Measurements from ENCODE around the gene DCLRE1C.
"Not testable (repeated sequence)": the region's sequence is repeated elsewhere in the genome, so short reads cannot be mapped to it uniquely, and the experiment has no call there.

The DCLRE1C gene

DNA sequence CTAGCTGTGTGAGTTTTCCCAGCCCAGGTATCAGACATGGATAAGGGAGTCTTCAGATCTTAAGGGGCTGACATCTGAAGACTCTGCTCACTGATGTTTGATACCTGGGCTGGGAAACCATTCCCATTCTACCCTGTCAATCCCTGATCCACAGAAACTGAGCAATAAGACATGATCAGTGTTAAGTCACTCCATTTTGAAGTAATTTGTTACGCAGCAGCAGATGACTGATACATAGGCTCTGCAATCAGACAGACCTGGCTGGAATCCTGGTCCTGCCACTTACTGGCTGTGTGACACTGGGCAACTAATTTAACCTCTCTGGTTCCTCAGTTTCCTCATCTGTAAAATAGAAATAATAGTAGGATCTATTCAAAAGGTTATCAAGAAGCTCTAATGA, 6.6 kb downstream of the DCLRE1C start:
- no peak for DNase-seq (ENCODE audit: low read depth in 2 of 3, low spot score in 2 of 3)

GRCh38 chr10:14945108-14945507, 8.8 kb downstream of the DCLRE1C start:
- DNase-seq (ENCODE audit: low read depth in 2 of 3, low spot score in 2 of 3), result no peak

- not testable (repeated sequence) for DNase-seq (ENCODE audit: low read depth in 2 of 3, low spot score in 2 of 3)
Measured at GRCh38 chr10:14942950-14943338, 11.0 kb downstream of the DCLRE1C start.

GRCh38 chr10:14942147-14942949, 11.5 kb downstream of the DCLRE1C start:
- not testable (repeated sequence) for DNase-seq (ENCODE audit: low read depth in 2 of 3, low spot score in 2 of 3)

- peak in 1 of 3 experiments; percentile 26 for DNase-seq (ENCODE audit: low read depth in 2 of 3, low spot score in 2 of 3)
Measured at GRCh38 chr10:14938971-14939370, 14.9 kb downstream of the DCLRE1C start.

- no peak for DNase-seq (ENCODE audit: low read depth in 2 of 3, low spot score in 2 of 3)
Measured at GRCh38 chr10:14936584-14936983, 17.3 kb downstream of the DCLRE1C start.

- DNase-seq (ENCODE audit: low read depth in 2 of 3, low spot score in 2 of 3), result no peak
Measured at GRCh38 chr10:14930610-14931009, 23.3 kb downstream of the DCLRE1C start.

DNA sequence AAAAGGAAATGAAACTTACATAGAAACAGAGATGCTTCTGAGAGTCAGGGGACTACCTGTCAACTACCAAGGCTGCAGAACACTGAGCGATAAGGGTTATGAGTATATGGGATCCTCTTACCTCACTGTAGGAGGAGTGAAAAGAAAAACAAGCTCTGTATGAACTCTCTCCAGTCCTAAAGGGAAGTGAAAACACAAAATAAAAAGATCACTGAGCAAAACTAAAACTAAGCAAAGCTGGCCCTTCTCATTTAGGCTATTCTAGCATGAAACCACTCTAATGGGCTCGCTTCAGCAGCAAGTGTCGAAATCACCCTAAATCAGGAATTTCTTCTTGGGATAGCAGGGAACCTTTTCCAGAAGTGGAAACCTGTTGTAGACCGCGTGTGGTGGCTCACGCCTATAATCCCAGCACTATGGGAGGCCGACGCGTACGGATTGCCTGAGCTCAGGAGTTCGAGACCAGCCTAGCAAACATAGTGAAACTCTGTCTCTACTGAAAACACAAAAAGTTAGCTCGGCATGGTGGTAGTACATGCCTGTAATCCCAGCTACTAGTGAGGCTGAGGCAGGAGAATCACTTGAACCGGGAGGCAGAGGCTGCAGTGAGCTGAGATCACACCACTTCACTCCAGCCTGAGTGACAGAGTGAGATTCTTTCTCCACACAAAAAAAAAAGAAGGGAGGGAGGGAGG, 27.0 kb downstream of the DCLRE1C start:
- no peak for DNase-seq (ENCODE audit: low read depth in 2 of 3, low spot score in 2 of 3)

- no peak for DNase-seq (ENCODE audit: low read depth in 2 of 3, low spot score in 2 of 3)
Measured at GRCh38 chr10:14926061-14926470, 27.8 kb downstream of the DCLRE1C start.

GRCh38 chr10:14925268-14925667, 28.6 kb downstream of the DCLRE1C start:
- no peak for DNase-seq (ENCODE audit: low read depth in 2 of 3, low spot score in 2 of 3)

GRCh38 chr10:14924013-14924412, 29.9 kb downstream of the DCLRE1C start:
- DNase-seq (ENCODE audit: low read depth in 2 of 3, low spot score in 2 of 3), result no peak

- no peak for DNase-seq (ENCODE audit: low read depth in 2 of 3, low spot score in 2 of 3)
Measured at GRCh38 chr10:14918964-14919363, 34.9 kb downstream of the DCLRE1C start.

DNA sequence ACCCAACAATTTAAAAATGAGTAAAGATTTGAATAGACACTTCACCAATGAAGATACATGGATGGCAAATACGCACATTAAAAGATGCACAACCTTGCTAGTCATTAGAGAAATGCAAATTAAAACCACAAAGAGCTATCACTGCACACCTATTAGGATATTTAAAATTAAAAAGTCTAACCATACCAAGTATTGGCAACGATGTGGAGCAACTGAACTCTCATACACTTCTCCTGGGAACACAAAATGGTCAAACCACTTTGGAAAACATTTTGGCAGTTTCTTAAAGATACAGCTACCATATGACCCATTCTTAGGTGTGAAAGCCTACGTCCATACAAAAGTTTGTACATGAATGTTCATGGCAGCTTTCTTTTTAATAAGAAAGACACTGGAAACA, 36.1 kb downstream of the DCLRE1C start:
- no peak for DNase-seq (ENCODE audit: low read depth in 2 of 3, low spot score in 2 of 3)

DNA sequence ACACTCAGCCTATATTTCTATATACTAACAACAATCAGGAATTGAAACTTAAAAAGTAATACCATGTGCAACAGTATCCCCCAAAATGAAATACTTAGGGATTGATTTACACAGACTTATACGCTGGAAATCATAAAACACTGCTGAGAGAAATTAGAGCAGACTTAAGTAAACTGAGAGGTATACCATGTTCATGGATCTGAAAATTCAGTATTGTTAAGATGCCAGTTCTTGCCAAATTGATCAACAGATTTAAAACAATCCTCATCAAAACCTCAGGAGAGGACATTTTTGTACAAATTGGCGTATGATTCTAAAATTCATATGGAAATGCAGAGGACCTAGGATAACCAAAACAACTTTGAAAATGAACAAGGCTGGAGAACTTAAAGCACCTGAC, 37.3 kb downstream of the DCLRE1C start:
- DNase-seq (ENCODE audit: low read depth in 2 of 3, low spot score in 2 of 3), result no peak

GRCh38 chr10:14911801-14912200, 42.1 kb downstream of the DCLRE1C start:
- no peak for DNase-seq (ENCODE audit: low read depth in 2 of 3, low spot score in 2 of 3)

- DNase-seq (ENCODE audit: low read depth in 2 of 3, low spot score in 2 of 3), result no peak
Measured at GRCh38 chr10:14910953-14911352, 42.9 kb downstream of the DCLRE1C start.

GRCh38 chr10:14909101-14909500, 44.8 kb downstream of the DCLRE1C start:
- no peak for DNase-seq (ENCODE audit: low read depth in 2 of 3, low spot score in 2 of 3)

GRCh38 chr10:14907591-14907990, 46.3 kb downstream of the DCLRE1C start:
- not testable (repeated sequence) for DNase-seq (ENCODE audit: low read depth in 2 of 3, low spot score in 2 of 3)

DNA sequence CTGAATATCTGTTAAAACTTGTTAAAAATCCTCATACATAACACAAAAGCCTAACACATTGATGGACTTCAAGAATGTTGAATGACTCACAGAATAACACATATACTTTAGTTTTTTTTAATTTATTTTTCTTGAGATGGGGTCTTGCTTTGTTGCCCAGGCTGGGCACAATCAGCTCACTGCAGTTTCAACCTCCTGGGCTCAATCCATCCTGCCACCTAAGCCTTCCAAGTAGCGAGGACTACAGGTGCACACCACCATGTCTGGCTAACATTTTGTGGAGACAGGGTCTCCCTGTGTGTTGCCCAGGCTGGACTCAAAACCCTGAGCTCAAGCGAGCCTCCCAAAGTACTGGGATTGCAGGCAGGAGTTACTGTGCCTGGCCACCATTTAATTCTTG, 47.1 kb downstream of the DCLRE1C start:
- no peak for DNase-seq (ENCODE audit: low read depth in 2 of 3, low spot score in 2 of 3)

DNA sequence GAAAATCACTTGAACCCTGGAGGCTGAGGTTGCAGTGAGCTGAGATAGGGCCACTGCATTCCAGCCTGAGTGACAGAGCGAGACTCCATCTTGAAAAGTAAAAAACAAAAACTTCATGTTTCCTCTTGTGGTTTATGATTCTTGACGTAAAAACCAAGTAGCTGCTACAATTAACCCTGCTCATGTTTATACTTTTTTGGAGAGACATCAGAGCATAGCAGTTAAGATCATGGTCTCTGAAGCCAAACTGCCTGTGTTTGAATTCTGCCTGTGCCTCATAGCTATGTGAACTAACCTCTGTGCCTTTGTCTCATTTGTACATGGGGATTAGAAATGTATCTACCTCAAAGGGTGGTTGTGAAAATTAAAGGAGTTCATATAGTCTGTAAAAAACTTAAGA, 48.0 kb downstream of the DCLRE1C start:
- DNase-seq (ENCODE audit: low read depth in 2 of 3, low spot score in 2 of 3), result no peak

DNA sequence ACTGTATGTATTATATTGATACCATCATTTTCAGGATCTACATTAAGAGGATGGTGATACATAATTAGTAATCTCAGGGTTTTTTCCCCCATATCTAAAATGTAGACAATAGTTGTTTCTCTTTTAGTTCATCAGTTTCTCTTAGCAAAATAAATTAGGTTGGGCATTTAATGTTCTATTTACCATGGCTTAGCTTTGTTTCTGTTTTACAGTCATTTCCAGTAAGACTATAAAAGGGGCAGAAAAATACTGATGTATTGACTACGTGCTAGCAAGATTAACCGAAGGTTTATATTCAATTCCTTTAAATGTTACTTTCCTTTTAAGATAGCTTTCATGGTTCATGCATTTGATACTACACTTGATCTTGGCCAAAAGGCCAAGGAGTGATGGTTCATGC, 49.0 kb downstream of the DCLRE1C start:
- no peak for DNase-seq (ENCODE audit: low read depth in 2 of 3, low spot score in 2 of 3)

DNA sequence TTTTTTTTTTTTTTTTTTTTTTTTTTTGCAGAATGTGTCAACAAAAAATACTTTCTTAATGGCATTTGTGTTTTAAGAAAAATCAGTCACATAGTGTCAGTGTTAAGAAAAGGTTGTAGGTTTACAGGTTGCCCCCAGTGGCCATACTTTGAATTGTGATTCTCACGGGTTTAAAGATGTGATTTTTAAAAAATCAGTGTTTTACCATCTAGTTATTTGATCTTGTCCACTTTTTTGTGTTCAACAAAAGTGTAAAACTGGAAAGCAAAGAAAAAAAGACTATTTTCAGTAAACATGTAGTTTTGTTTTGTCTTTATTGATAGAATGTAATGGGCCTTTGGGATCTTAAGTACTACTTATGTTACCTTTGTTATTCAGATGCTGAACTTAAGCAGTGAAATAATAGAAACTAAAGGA, 49.6 kb downstream of the DCLRE1C start:
- DNase-seq (ENCODE audit: low read depth in 2 of 3, low spot score in 2 of 3), result no peak

GRCh38 chr10:14891151-14891550, 62.7 kb downstream of the DCLRE1C start:
- DNase-seq (ENCODE audit: low read depth in 2 of 3, low spot score in 2 of 3), result no peak
